T follicular helper cell (primary cell): ENCODE results near the gene DLG5.

ENCODE experiments used
- DNase-seq: peaks from one replicate; pipeline ENCODE4 v3.0.0-alpha.2; 2020; ENCODE audit warnings: low read depth
- total RNA-seq, 2 experiments: gene quantifications; one replicate each; lab custom pipeline; 2026; lab: John Stamatoyannopoulos, UW

Gene DLG5, protein sequence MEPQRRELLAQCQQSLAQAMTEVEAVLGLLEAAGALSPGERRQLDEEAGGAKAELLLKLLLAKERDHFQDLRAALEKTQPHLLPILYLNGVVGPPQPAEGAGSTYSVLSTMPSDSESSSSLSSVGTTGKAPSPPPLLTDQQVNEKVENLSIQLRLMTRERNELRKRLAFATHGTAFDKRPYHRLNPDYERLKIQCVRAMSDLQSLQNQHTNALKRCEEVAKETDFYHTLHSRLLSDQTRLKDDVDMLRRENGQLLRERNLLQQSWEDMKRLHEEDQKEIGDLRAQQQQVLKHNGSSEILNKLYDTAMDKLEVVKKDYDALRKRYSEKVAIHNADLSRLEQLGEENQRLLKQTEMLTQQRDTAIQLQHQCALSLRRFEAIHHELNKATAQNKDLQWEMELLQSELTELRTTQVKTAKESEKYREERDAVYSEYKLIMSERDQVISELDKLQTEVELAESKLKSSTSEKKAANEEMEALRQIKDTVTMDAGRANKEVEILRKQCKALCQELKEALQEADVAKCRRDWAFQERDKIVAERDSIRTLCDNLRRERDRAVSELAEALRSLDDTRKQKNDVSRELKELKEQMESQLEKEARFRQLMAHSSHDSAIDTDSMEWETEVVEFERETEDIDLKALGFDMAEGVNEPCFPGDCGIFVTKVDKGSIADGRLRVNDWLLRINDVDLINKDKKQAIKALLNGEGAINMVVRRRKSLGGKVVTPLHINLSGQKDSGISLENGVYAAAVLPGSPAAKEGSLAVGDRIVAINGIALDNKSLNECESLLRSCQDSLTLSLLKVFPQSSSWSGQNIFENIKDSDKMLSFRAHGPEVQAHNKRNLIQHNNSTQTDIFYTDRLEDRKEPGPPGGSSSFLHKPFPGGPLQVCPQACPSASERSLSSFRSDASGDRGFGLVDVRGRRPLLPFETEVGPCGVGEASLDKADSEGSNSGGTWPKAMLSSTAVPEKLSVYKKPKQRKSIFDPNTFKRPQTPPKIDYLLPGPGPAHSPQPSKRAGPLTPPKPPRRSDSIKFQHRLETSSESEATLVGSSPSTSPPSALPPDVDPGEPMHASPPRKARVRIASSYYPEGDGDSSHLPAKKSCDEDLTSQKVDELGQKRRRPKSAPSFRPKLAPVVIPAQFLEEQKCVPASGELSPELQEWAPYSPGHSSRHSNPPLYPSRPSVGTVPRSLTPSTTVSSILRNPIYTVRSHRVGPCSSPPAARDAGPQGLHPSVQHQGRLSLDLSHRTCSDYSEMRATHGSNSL (N-terminal part only)
- total RNA-seq, result 2.0 to 11.5 reads per million in 2 experiments

DNA sequence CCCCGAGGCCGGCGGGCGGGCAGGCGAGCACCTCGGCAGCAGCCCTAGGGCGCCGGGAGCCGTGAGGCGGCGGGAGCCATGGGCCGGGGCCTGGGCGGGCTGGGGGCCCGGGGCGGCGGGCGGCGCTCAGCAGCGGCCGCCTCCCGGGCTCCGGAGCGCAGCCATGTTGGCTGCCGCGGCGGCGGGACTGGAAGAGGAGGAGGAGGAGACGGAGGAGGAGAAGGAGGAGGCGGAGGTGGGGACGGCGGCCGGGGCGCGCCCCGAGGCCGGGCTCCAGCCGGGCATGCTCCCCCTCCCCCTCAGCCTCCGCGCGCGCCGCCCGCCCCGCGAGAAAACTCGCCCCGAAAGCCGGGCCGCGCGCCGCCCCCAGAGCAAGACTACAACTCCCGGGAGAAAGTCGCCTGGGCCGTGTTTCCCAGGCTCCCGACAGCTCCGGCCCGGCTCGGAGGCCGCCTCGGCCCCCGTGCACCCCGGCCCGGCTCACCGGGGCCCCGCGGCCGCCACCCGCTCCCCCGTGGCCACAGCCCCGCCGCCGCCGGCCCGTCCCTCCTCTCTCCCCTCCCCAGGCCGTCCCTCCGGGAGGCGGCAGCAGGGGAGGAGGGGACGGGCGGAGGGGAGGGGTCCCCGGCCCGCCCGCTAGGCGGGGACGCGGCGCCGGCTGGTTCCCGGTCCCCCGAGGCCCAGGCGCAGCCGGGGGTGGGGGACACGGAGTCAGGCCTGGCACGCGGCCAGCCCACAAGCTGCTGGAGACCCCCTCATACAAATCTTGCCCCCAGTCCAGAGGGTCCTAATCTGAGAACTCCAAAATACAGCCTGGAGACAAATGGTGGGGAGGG is at the start of gene DLG5:
Gene DLG5 (minus strand): TSS at position 190 of the 836 bp plus-strand sequence. CDS start 235 bp downstream, outside the sequence.
- DNase-seq, result no peak

DNA sequence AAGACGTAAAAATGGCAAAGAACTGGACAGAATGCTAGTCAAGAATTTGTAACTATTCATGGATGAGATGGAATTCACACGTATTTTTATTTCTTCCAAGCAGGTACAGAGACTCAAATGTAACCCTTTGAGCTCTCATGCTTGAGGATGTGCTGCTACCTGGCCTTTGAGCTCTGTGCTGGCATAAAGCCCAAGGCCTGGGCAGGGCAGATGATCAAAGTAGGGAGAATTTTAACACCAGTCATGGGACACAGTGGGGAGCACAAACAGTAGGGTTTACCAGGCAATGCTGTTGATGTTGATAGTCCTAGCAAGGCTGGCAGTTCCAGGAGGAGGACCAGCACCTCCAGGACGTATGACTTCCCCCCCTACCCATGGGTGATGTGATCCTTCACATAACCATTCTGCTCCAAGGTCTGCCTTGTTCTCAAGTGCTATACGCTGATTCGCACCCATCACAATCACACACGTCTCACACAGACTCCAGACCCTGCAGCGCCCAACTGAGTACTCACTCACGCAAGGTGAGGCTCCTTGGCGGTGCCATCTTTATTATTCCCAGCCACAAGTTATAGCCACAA is 48.6 kb upstream of the DLG5 start:
- no peak for DNase-seq

DNA sequence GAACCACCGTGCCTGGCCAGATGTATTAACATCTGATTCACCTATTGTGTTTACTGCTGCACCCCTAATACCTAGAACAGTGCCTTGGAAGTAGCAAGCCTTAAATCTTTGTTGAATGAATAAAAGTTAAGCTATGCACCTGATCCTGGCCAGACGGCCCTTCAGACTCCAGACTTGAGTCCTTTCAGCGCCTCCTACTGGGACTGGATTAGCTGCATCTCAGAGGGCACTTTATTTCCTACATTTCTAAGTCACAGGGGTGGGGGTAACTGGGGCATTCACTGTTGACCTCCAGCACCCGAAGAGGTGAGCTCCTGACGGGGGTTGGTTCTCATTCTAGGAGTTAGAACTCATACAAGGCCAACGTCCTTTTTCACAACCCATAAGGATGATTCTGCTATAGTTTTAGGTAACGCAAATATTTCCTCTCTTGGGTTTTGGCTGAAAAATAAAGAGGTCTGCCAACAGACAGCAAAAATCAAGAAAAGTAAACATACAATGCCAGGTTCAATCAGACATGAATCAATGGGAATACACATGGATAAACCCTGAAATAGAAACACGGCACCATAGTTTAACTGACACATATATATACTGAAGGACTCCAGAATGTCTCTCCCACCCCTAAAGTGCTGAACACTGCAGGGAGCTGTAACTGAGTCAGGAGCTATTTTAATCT is 48.0 kb upstream of the DLG5 start:
- no peak for DNase-seq

DNA sequence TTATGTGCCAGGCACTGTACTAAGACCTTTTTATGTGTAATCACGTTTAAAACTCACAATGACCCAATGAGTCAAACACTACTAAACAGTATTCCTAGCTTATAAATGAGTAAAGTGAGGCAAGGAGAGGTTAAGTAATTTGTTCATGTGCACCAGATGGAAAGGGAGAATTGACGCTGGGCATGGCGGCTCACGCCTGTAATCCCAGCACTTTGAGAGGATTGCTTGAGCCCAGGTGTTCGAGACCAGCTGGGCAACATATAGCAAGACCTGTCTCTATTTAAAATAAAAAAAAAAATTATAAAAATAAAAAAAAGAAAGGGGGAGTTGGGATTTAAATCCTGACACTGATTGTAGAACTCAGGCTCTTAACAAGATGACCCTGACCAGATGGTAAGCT is 46.7 kb upstream of the DLG5 start:
- DNase-seq, result no peak

DNA sequence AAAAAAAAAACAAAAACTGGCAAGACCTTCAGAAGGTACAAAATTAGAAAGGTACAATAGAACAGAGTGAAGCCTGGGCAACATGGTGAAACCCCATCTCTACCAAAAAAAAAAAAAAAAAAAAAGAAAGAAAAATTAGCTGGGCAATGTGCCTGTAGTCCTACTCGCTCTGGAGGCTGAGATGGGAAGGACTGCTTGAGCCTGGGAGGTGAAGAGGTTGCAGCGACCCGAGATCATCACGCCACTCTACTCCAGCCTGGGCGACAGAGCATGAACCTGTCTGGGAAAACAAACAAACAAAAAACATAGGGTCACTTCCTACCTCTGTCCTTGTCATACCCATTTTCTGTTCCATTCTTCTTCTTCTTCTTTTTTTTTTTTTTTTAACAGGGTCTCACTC is 45.6 kb upstream of the DLG5 start:
- no peak for DNase-seq

DNA sequence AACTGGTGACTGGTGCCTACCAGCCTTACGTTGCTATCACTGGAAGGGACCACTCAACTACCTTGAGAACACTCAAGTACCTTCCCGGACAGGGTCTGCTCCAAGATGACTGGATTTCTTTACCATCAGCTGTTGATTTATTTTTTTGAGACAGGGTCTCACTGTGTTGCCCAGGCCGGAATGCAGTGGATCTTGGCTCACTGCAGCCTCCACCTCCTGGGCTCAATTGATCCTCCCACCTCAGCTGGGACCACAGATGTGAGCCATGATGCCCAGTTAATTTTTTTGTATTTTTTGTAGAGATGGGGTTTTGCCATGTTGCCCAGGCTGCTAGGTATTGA is 45.2 kb upstream of the DLG5 start:
- no peak for DNase-seq

DNA sequence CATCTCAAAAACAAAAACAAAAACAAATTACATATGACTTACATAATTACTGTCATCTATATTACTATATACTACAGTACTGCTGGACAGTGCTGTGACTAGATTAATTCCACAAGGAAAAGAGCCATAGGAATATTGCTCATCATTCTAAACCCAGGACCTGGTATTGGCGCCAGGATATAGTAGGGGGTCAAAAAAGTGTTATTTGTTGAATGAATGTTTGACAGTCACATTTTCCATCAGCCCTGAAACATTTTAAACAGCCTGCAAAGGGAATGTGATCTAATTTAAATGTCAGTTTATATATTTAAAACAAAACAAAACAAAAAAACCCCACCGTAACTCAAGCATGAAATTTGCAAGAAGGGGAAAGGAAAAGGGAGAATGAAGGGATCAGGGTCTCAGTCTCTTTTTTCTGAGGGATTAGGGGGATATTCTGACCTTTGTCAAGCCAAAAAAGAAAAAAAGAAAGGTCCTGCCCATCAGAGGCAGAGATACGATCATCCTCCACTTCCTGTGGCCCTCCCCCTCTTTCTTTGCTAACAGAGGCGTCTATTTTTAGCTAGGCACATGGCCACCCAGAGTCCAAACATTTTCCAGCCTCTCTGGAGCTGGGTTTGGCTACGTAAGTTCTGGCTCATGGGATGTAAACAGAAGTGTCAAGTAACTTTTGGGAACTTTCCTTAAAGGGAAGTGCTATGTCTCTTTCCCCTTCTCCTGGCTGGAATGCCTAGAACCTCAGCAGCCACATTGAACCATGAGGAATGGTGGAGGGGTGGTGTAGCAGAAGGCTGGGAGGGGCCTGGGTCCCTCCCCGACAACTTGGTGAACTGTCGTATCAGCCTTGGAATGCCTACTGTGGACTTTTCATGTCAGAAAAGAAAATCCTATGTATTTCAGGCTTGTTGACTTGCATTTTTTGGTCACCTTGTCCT is 44.6 kb upstream of the DLG5 start:
- no peak for DNase-seq

DNA sequence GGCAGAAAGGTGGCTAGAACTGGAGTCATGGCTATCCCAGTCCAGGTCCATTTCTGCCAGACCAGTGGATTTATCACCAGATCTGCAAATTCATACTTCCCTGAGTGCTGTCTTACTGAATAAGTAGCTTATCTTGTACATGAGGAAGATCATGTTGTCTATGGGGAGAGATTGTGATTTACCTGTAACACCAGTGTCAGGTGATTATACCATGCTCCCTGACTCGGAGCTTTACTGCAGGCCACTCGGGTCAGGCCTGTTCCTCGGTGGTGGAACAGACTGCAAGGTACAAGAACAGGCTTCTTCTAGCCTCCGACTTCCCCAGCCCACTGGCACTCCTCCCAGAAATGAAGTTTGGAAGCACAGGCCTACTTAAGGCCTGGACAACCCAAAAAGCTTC is 42.6 kb upstream of the DLG5 start:
- DNase-seq, result no peak

DNA sequence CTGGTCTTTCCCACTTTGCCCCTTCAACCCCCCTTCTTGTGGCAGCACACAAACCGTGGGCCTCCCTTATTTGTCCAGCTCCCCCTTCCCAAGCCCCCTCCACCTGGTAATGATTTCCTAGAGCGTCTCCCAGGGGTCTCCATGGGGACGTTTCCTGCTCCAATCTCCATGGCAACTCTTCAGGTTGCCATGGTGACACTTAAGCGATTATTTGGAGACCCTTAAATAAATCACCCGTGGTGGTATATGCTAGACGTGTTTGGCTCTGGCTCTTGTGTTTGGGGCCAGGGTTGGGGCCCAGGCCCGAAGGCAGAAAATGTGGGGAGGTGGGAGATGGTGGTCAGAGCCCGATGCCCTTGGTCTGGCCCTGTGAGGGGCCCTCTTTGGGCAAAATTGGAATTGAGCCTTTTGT is 41.1 kb upstream of the DLG5 start:
- no peak for DNase-seq

DNA sequence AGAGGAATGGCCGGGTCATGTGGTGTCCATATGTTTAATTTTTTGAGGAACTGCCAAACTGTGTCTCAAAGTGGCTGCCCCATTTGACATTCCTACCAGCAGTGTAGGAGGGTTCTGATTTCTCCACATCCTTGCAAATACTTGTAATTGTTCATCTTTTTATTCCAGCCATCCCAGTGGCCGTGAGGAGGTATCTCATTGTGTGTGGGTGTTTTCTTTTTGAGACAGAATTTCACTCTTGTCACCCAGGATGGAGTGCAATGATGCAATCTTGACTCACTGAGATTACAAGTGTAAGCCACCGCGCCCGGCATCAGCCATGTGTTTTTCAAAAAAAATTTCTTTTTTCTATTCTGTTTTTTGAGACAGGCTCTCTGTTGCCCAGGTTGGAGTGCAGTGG is 38.7 kb upstream of the DLG5 start:
- no peak for DNase-seq

DNA sequence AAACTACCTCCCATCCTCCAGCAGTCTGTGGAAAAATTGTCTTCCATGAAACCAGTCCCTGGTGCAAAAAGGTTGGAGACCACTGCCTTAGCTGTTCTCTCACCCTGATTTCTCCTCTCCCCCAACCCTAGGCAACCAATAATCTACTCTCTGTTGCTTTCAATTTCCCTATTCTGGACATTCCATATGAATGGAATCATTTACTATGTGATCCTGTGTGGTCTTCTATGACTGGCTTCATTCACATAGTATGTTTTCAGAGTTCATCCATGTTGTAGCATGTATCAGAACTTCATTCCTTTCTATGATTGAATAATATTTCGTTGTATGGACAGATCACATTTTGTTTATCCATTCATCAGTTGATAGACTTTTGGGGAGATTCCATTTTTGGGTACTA is 38.3 kb upstream of the DLG5 start:
- DNase-seq, result no peak

DNA sequence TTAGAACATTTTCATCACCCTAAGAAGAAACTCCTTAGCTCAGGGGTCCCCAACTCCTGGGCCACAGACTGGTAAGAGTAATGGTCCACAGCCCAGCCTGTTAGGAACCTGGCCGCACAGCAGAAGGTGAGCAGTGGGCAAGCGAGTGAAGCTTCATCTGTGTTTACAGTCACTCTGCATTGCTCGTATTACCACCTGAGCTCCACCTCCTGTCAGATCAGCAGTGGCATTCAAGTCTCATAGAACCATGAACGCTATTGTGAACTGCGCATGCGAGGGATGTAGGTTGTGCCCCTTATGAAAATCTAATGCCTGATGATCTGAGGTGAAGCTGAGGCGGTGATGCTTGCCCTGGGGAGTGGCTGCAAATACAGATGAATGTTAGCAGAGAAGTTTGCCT is 37.3 kb upstream of the DLG5 start:
- DNase-seq, result no peak

DNA sequence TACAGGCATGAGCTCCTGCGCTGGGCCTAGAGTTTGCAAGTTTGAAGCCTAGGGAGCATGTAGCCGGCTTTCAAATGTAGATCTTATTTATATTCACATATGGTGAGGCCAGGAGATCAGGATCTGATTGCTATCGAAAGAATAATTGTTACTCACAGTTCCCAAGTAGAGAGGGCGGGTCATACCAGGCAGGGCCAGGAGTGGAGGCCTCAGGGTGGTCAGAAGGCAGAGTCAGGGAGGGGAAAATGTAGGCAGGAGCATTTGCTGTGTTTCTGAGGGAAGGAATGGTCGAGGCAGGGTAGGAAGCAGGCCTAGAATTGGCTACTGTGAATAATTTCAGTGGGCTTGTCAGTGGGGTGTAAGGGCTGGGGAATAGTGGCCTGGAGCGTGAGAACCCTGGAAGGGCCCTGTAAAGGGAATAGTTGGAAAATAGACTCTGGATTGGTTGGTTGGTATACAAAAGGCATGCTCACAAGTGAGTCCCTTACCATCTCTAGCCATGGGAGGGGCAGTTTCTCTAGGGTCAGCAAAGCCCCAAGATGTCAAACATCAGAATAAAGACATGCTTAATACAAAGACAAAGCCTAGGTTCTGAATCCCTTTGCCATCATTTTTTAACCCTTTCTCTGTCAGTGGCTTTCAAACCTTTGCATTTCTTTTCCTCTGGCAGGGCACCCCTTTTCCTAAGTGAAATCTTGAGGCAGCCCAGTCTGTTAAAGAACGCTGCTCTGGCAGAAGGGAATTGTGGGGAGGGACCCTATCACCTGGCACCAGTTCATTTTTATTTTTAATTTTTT is 36.0 kb upstream of the DLG5 start:
- DNase-seq, result no peak

DNA sequence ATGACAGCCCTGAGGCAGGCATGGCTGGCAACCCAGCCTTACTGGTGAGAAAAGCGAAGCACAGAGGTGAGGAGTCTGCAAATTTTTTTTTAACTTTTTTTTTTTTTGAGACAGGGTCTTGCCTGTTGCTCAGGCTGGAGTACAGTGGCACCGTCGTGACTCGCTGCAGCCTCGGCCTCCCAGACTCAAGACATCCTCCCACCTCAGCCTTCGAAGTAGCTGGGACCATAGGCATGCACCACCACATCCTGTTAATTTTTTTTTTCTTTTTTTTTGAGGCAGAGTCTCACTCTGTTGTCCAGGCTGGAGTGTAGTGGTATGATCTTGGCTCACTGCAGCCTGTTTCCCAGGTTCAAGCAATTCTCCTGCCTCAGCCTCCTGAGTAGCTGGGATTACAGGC is 35.1 kb upstream of the DLG5 start:
- DNase-seq, result no peak

DNA sequence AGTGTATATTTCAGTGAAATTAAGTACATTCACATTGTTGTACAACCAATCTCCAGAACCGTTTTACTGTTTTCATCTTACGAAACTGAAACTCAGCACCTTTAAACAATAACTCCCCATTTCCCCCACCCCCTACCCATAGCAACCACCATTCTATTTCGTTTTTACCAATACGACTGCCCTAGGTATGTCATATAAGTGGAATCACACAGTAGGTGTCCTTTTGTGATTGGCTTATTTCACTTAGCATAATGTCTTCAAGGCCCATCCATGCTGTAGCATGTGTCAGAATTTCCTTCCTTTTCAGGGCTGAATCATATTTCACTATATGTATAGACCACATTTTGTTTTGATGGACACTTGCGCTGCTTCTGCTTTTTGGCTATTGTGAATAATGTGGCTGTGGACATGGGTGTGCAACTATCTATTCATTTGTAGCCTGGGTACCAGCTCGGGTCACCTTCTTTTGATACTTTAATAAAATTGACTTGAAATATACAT is 34.3 kb upstream of the DLG5 start:
- DNase-seq, result no peak

DNA sequence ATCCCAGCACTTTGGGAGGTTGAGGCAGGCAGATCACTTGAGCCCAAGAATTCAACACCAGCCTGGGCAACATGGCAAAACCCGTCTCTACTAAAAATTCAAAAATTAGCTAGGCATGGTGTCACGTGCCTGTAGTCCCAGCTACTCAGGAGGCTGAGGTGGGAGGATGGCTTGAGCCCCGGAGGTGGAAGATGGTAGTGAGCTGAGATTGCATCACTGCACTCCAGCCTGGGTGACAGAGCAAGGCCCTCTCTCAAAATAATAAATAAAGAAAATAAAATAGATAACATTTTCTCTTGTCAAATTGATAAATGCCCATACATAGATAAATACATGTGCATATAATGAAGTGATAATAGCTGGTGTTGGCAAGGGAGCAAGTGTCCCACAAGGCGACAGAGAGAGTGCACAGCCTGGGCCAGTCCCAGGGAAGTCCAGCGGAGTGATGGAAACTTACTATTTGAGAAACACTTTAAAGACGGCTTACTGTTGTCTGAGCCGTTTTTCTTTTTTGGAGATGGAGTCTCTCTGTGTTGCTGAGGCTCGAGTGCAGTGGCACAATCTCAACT is 33.4 kb upstream of the DLG5 start:
- DNase-seq, result no peak

DNA sequence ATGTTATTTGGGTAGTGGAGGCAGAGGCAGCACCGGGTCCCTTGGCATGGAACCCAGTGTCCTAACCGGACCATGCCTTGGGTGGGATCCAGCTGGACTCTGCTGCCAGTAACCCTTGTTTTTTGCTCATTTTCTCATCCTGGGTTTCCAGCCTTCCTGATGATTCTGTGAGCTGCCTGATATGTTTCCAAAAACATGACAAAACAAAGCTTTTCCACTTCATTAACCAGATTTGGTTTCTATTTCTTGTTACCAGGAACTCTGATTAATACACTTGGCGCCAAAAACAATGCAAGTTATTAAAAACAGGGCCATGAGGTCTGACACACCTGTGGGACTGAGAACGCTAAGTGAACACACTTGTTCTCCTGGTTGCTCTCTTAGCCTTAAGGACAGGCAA is 32.8 kb upstream of the DLG5 start:
- no peak for DNase-seq

DNA sequence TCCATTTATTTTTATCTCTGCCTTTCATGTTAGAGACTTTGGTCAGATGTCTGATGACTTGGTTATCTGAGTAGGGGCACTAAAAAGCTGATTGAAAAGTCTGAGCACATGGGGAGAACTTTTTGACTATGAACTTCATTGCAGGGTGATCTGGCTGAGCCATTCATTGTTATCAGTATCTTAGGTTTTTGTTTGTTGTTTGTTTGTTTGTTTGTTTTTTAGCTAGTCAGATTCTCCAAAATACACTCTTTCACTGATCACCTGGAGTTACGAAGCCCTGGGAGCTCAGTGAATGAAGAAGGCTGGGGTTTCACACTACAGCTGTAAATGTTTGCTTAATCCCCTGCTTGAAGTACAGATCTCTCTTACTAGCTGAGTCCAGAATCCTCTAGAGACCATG is 28.6 kb upstream of the DLG5 start:
- no peak for DNase-seq
